Vagina (tissue), 2 donors: Measurements from ENCODE around the gene ESR1. TPM values are rescaled to one million over a fixed set of nuclear protein-coding genes. Genes with fewer than 3 reads are reported as not detected.

Source experiments
- DNase-seq, 2 donors: peaks; one replicate each; pipeline ENCODE4 v3.0.0-alpha.2; 2017; ENCODE audit errors: extremely low spot score in 2 of 2
- H3K27ac ChIP-seq: fragments of 200-600 bp; sonication (generic); one replicate; pipeline ENCODE4 v1.5.1; 2019
- H3K27me3 ChIP-seq: fragments of 200-600 bp; sonication (generic); one replicate; pipeline ENCODE4 v1.5.1; 2019
- H3K36me3 ChIP-seq, 2 donors: fragments of 200-600 bp; sonication (generic); one replicate each; pipeline ENCODE4 v1.5.1; 2017 to 2019
- H3K4me1 ChIP-seq: fragments of 200-600 bp; sonication (generic); one replicate; pipeline ENCODE4 v1.5.1; 2019
- H3K4me3 ChIP-seq, 2 donors: fragments of 200-600 bp; sonication (generic); 1 replicate in 1 of 2; 2 replicates in 1 of 2; pipeline ENCODE4 v1.5.1; 2016 to 2019
- H3K9me3 ChIP-seq: fragments of 200-600 bp; sonication (generic); one replicate; pipeline ENCODE4 v1.5.1; 2019
- POLR2A ChIP-seq, 2 donors: fragments of 450-650 bp; IDR thresholded peaks; one replicate each; pipeline ENCODE4 v1.6.1; 2017; ENCODE audit warnings: antibody characterized with exemption in 2 of 2, mild to moderate bottlenecking in 2 of 2, moderate library complexity in 2 of 2
- POLR2AphosphoS5 ChIP-seq, 2 donors: sonication (generic); formaldehyde crosslinking; IDR thresholded peaks; one replicate each; pipeline ENCODE4 v1.9.0; 2017; ENCODE audit warnings: antibody characterized with exemption in 2 of 2, mild to moderate bottlenecking in 2 of 2, low read depth in 1 of 2; ENCODE audit not compliant: insufficient read depth in 1 of 2
- intact Hi-C: fragments of 100-400 bp; cut with DNase I; formaldehyde crosslinking; loops from one replicate; pipeline ENCODE4 v1.15.1; 2023
- total RNA-seq: library from RNA; depleted of rRNA; stranded (reverse); fragments of >200 nt; gene quantifications from one replicate; pipeline ENCODE4 v1.2.3, GENCODE V29; 2016
- TF ChIP-seq, protein P1 (sequence below), 3 experiments: fragments of 450-650 bp in 2 of 3; fragments of 200-600 bp in 1 of 3; sonication (generic) in 1 of 3; IDR thresholded peaks; one replicate each; pipeline ENCODE4 v1.5.1; 2017 to 2019; ENCODE audit warnings: antibody characterized with exemption in 3 of 3, mild to moderate bottlenecking in 2 of 3, moderate library complexity in 2 of 3

The ESR1 gene
- total RNA-seq, 1 donor from 2014 or later, result 50.3 TPM

DNA sequence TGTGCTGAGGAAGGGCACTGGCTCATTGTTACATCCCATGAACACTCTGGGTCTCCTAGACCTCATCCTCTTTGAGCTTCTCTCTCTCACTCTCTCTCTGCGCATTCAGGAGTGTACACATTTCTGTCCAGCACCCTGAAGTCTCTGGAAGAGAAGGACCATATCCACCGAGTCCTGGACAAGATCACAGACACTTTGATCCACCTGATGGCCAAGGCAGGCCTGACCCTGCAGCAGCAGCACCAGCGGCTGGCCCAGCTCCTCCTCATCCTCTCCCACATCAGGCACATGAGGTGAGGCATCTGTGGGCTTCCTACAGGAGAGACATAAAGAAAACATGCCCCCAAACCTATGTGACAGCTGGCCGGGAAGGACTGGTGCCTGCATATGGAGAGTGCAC lies 286.8 kb downstream of the ESR1 start:
- no peaks in the 10 kb centered on the region for H3K9me3 ChIP-seq
- H3K36me3 ChIP-seq, result peaks cover 0 to 6% of the 10 kb centered on the region in 2 donors
- TF ChIP-seq, protein P1, sequence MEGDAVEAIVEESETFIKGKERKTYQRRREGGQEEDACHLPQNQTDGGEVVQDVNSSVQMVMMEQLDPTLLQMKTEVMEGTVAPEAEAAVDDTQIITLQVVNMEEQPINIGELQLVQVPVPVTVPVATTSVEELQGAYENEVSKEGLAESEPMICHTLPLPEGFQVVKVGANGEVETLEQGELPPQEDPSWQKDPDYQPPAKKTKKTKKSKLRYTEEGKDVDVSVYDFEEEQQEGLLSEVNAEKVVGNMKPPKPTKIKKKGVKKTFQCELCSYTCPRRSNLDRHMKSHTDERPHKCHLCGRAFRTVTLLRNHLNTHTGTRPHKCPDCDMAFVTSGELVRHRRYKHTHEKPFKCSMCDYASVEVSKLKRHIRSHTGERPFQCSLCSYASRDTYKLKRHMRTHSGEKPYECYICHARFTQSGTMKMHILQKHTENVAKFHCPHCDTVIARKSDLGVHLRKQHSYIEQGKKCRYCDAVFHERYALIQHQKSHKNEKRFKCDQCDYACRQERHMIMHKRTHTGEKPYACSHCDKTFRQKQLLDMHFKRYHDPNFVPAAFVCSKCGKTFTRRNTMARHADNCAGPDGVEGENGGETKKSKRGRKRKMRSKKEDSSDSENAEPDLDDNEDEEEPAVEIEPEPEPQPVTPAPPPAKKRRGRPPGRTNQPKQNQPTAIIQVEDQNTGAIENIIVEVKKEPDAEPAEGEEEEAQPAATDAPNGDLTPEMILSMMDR (IDR thresholded peaks at IDR 0.05), result no peak
- TF ChIP-seq POLR2A (IDR thresholded peaks at IDR 0.05), result no peak
- peak overlapping the region; percentile 86 for H3K27ac ChIP-seq
- intact Hi-C loops, result no loop called here
- peaks cover 58% of the 10 kb centered on the region for H3K4me1 ChIP-seq
- no peak overlapping the region for H3K4me3 ChIP-seq
- H3K27me3 ChIP-seq, result no peaks in the 10 kb centered on the region
- DNase-seq, result peak in 1 of 2 donors; percentile 83

GRCh38 chr6:152094992-152095592 lies 287.6 kb downstream of the ESR1 start:
- intact Hi-C loops, result no loop called here
- Histone ChIP-seq H3K27ac (peak overlapping the region; percentile 86), H3K4me3 (no peak overlapping the region), H3K9me3 (no peaks in the 10 kb centered on the region), H3K36me3 (peaks cover 0 to 6% of the 10 kb centered on the region in 2 donors), H3K4me1 (peaks cover 57% of the 10 kb centered on the region), H3K27me3 (no peaks in the 10 kb centered on the region)
- TF ChIP-seq POLR2A (IDR thresholded peaks at IDR 0.05) (no peak), POLR2AphosphoS5 (IDR thresholded peaks at IDR 0.05; ENCODE audit: insufficient read depth in 1 of 2, low read depth in 1 of 2) (peak; percentile 80 to 96)
- DNase-seq, result peak in 1 of 2 donors; percentile 94

GRCh38 chr6:152096863-152097496 lies 289.5 kb downstream of the ESR1 start:
- H3K9me3 ChIP-seq, result no peaks in the 10 kb centered on the region
- no peak overlapping the region for H3K4me3 ChIP-seq
- intact Hi-C loops, result no loop called here
- no peaks in the 10 kb centered on the region for H3K27me3 ChIP-seq
- H3K4me1 ChIP-seq, result peaks cover 42% of the 10 kb centered on the region
- peak in 1 of 2 donors; percentile 37 for DNase-seq
- H3K27ac ChIP-seq, result peak overlapping the region; percentile 86
- peaks cover 0 to 6% of the 10 kb centered on the region in 2 donors for H3K36me3 ChIP-seq
- TF ChIP-seq POLR2A (IDR thresholded peaks at IDR 0.05) (no peak), POLR2AphosphoS5 (IDR thresholded peaks at IDR 0.05; ENCODE audit: insufficient read depth in 1 of 2, low read depth in 1 of 2) (no peak)
- TF ChIP-seq, protein P1 (IDR thresholded peaks at IDR 0.05), result no peak

- peak in 1 of 2 donors; percentile 80 for DNase-seq
- no peak overlapping the region for H3K4me3 ChIP-seq
- intact Hi-C loops, result no loop called here
Measured at GRCh38 chr6:152098683-152099082, 291.2 kb downstream of the ESR1 start.

GRCh38 chr6:152099446-152100182 lies 292.1 kb downstream of the ESR1 start:
- Histone ChIP-seq H3K36me3 (peaks cover 0 to 12% of the 10 kb centered on the region in 2 donors), H3K4me1 (peaks cover 27% of the 10 kb centered on the region), H3K27ac (peak overlapping the region; percentile 70), H3K27me3 (no peaks in the 10 kb centered on the region), H3K9me3 (no peaks in the 10 kb centered on the region), H3K4me3 (no peak overlapping the region)
- TF ChIP-seq POLR2A (IDR thresholded peaks at IDR 0.05) (no peak), POLR2AphosphoS5 (IDR thresholded peaks at IDR 0.05; ENCODE audit: insufficient read depth in 1 of 2, low read depth in 1 of 2) (no peak)
- TF ChIP-seq, protein P1 (IDR thresholded peaks at IDR 0.05), result no peak
- intact Hi-C loops, result no loop called here
- peak in 1 of 2 donors; percentile 37 for DNase-seq

More at GRCh38 chr6:152098683-152099082, 291.2 kb downstream of the ESR1 start:
- Histone ChIP-seq H3K27me3 (no peaks in the 10 kb centered on the region), H3K4me1 (peaks cover 35% of the 10 kb centered on the region), H3K36me3 (peaks cover 0 to 12% of the 10 kb centered on the region in 2 donors), H3K27ac (peak overlapping the region; percentile 70), H3K9me3 (no peaks in the 10 kb centered on the region)
- TF ChIP-seq POLR2A (IDR thresholded peaks at IDR 0.05), result no peak
- TF ChIP-seq, protein P1 (IDR thresholded peaks at IDR 0.05), result no peak
- TF ChIP-seq POLR2AphosphoS5 (IDR thresholded peaks at IDR 0.05; ENCODE audit: insufficient read depth in 1 of 2, low read depth in 1 of 2), result no peak
